Psoas muscle (tissue), 8 donors: Measurements from ENCODE around the gene OSBPL5. TPM values are rescaled to one million over a fixed set of nuclear protein-coding genes. Genes with fewer than 3 reads are reported as not detected.
A peak's percentile ranks its signal among the peaks of the same experiment; 100 is the strongest.

ENCODE experiments used
- ATAC-seq, 4 donors: fragments of 200-7000 bp; cut with Tn5 transposase; one replicate each; pipeline ENCODE4 v1.9.1; 2020; ENCODE audit warnings: moderate library complexity in 3 of 4, mild to moderate bottlenecking in 2 of 4
- DNase-seq, 2 donors: peaks; one replicate each; pipeline ENCODE4 v3.0.0-alpha.2; 2020
- H3K27ac ChIP-seq: fragments of 200-600 bp; one replicate; pipeline ENCODE4 v1.8.0; 2022
- H3K27me3 ChIP-seq, 3 donors: fragments of 200-600 bp in 1 of 3; one replicate each; pipeline versions ENCODE4 v1.6.1 to v1.8.0; 2013 to 2022; ENCODE audit warnings: low read length in 2 of 3, mild to moderate bottlenecking in 2 of 3, moderate library complexity in 1 of 3; ENCODE audit not compliant: insufficient read depth in 3 of 3
- H3K36me3 ChIP-seq, 2 donors: fragments of 200-600 bp in 1 of 2; one replicate each; pipeline versions ENCODE4 v1.6.1 to v1.8.0; 2013 to 2022; ENCODE audit warnings: low read depth in 1 of 2, mild to moderate bottlenecking in 1 of 2, moderate library complexity in 1 of 2; ENCODE audit not compliant: insufficient read depth in 1 of 2
- H3K4me1 ChIP-seq: fragments of 200-600 bp; one replicate; pipeline ENCODE4 v1.8.0; 2022
- H3K4me3 ChIP-seq: fragments of 200-600 bp; one replicate; pipeline ENCODE4 v1.8.0; 2022; ENCODE audit warnings: mild to moderate bottlenecking
- H3K9me3 ChIP-seq: fragments of 200-600 bp; one replicate; pipeline ENCODE4 v1.8.0; 2022
- CTCF ChIP-seq: fragments of 200-600 bp; IDR thresholded peaks from one replicate; pipeline ENCODE4 v1.8.0; 2022; ENCODE audit warnings: antibody characterized with exemption
- WGBS, 3 donors: extraction: QIAGEN DNeasy Blood & Tissue Kit; methylation state at CpG; one replicate each; pipeline versions ENCODE4 v1.1.6 to v1.1.7; 2013; 5-methylcytosine and 5-hydroxymethylcytosine counted together
- intact Hi-C, 2 donors: fragments of 100-400 bp; cut with DNase I; formaldehyde crosslinking; loops; one replicate each; pipeline versions ENCODE4 v1.11.0 to v1.14.2; 2022
- polyA plus RNA-seq, 3 donors: library from polyadenylated mRNA; stranded (reverse); fragments of 200-250 nt; gene quantifications; one replicate each; pipeline ENCODE4 v1.2.3, GENCODE V29; 2013
- total RNA-seq, 4 donors: library from RNA; stranded (reverse); fragmentation: NEBNext Ultra II Directional in 2 of 4; extraction: Animal tissue kit (Norgen Biotek cat#: 25700) in 2 of 4; gene quantifications; one replicate each; pipeline versions ENCODE4 v1.2.1 to v1.2.4, GENCODE V29; 2021 to 2023
- donor health status: healthy with polysubstance abuse.
- donor health status: DM: no; HTN: no; CAD: no; lungs with moderate emphysema.
- donor health status: Bipolar disorder and iron deficiency.
- donor health status: healthy.
- donor health status: DM: yes; HTN: yes; CAD: no.
- donor health status: DM: no; HTN: no; CAD: no.
- donor health status: DM: no; HTN: no; CAD: no.
- donor health status: DM: yes; HTN: yes; CAD: no.

Gene OSBPL5
- total and polyA plus RNA-seq, 7 donors: 3.4 to 12.4 (median 6.9) TPM

- no peak for TF ChIP-seq CTCF
- Histone ChIP-seq H3K4me1 (no peaks in the 10 kb centered on the region), H3K4me3 (no peak overlapping the region), H3K36me3 (no peaks in the 10 kb centered on the region), H3K27me3 (no peaks in the 10 kb centered on the region), H3K9me3 (no peaks in the 10 kb centered on the region), H3K27ac (no peak overlapping the region)
- DNase-seq: peak in 1 of 2 donors; percentile 34
- 81 to 86% (median 85%) methylated on average over 4 of the region's 4 CpGs for WGBS, 3 donors
- no peak for ATAC-seq
- intact Hi-C loops: no loop called here
These were observed 17.3 kb upstream of the OSBPL5 start for GRCh38 chr11:3182462-3182852.

GRCh38 chr11:3181725-3182461 lies 16.8 kb upstream of the OSBPL5 start:
- 89 to 93% (median 89%) methylated on average over 12 of the region's 12 CpGs for WGBS, 3 donors
- Histone ChIP-seq H3K27me3 (no peaks in the 10 kb centered on the region), H3K4me3 (no peak overlapping the region), H3K36me3 (no peaks in the 10 kb centered on the region), H3K9me3 (no peaks in the 10 kb centered on the region), H3K4me1 (no peaks in the 10 kb centered on the region), H3K27ac (no peak overlapping the region)
- DNase-seq (peak in 1 of 2 donors; percentile 28), ATAC-seq (no peak)
- intact Hi-C loops: no loop called here
- TF ChIP-seq CTCF: no peak

- DNase-seq (peak in 1 of 2 donors; percentile 22), ATAC-seq (no peak)
- H3K27me3 ChIP-seq: no peaks in the 10 kb centered on the region
- no peak overlapping the region for H3K4me3 ChIP-seq
- intact Hi-C loops: no loop called here
- no peaks in the 10 kb centered on the region for H3K9me3 ChIP-seq
- H3K36me3 ChIP-seq: no peaks in the 10 kb centered on the region
- no peak overlapping the region for H3K27ac ChIP-seq
- no peaks in the 10 kb centered on the region for H3K4me1 ChIP-seq
- 82 to 90% (median 86%) methylated on average over 5 of the region's 5 CpGs for WGBS, 3 donors
- no peak for TF ChIP-seq CTCF
These were observed 15.8 kb upstream of the OSBPL5 start for GRCh38 chr11:3180869-3181268.

- no peaks in the 10 kb centered on the region for H3K27me3 ChIP-seq
- H3K27ac ChIP-seq: no peak overlapping the region
- intact Hi-C loops: no loop called here
- H3K4me3 ChIP-seq: no peak overlapping the region
- ATAC-seq (no peak), DNase-seq (no peak)
- H3K4me1 ChIP-seq: no peaks in the 10 kb centered on the region
- H3K9me3 ChIP-seq: no peaks in the 10 kb centered on the region
- WGBS, 3 donors: 68 to 82% (median 73%) methylated on average over 2 of the region's 2 CpGs
- no peaks in the 10 kb centered on the region for H3K36me3 ChIP-seq
- no peak for TF ChIP-seq CTCF
These were observed 13.2 kb upstream of the OSBPL5 start for GRCh38 chr11:3178349-3178748.

- Histone ChIP-seq H3K36me3 (no peaks in the 10 kb centered on the region), H3K9me3 (no peaks in the 10 kb centered on the region), H3K27ac (no peak overlapping the region), H3K27me3 (no peaks in the 10 kb centered on the region), H3K4me3 (no peak overlapping the region), H3K4me1 (no peaks in the 10 kb centered on the region)
- 74 to 79% (median 76%) methylated on average over 2 of the region's 2 CpGs for WGBS, 3 donors
- ATAC-seq: no peak
- TF ChIP-seq CTCF: no peak
- no peak for DNase-seq
- intact Hi-C loops: no loop called here
These were observed 12.8 kb upstream of the OSBPL5 start for GRCh38 chr11:3177931-3178330.
